Stomach (tissue), 9 donors: ENCODE measurements around the gene MNT. TPM values are rescaled to one million over a fixed set of nuclear protein-coding genes. Genes with fewer than 3 reads are reported as not detected.
A peak's percentile ranks its signal among the peaks of the same experiment; 100 is the strongest.

ENCODE experiments used
- DNase-seq, 2 donors: peaks; one replicate each; pipeline versions ENCODE4 v3.0.0 to v3.0.0-alpha.2; 2013 to 2019
- H3K27ac ChIP-seq, 5 donors: fragments of 200-600 bp in 4 of 5; sonication (generic) in 4 of 5; one replicate each; pipeline ENCODE4 v1.5.1; 2013 to 2019; ENCODE audit warnings: mild to moderate bottlenecking in 1 of 5, moderate library complexity in 1 of 5
- H3K27me3 ChIP-seq, 3 donors: fragments of 200-600 bp; sonication (generic); one replicate each; pipeline ENCODE4 v1.5.1; 2017 to 2019; ENCODE audit warnings: mixed run types in 1 of 3
- H3K36me3 ChIP-seq, 4 donors: fragments of 200-600 bp; sonication (generic); 1 replicate in 3 of 4; 2 replicates in 1 of 4; pipeline ENCODE4 v1.5.1; 2016 to 2019
- H3K4me1 ChIP-seq, 4 donors: fragments of 200-600 bp; sonication (generic); one replicate each; pipeline ENCODE4 v1.5.1; 2016 to 2019
- H3K4me3 ChIP-seq, 4 donors: fragments of 200-600 bp; sonication (generic) in 3 of 4; one replicate each; pipeline ENCODE4 v1.5.1; 2016 to 2019; ENCODE audit warnings: mild to moderate bottlenecking in 1 of 4
- H3K9me3 ChIP-seq, 4 donors: fragments of 200-600 bp; sonication (generic); one replicate each; pipeline ENCODE4 v1.5.1; 2016 to 2019
- EP300 ChIP-seq: sonication (generic); formaldehyde crosslinking; IDR thresholded peaks from one replicate; pipeline ENCODE4 v1.6.1; 2017; ENCODE audit warnings: antibody characterized with exemption
- POLR2A ChIP-seq, 4 donors: fragments of 450-650 bp; IDR thresholded peaks; one replicate each; pipeline ENCODE4 v1.6.1; 2016; ENCODE audit warnings: antibody characterized with exemption in 4 of 4, control low read depth in 2 of 4, mild to moderate bottlenecking in 1 of 4, moderate library complexity in 1 of 4
- POLR2AphosphoS5 ChIP-seq, 3 donors: sonication (generic); formaldehyde crosslinking; IDR thresholded peaks; one replicate each; pipeline ENCODE4 v1.6.1; 2016; ENCODE audit warnings: antibody characterized with exemption in 3 of 3
- whole genome bisulfite sequencing, 5 donors: extraction: QIAGEN DNeasy Blood & Tissue Kit in 3 of 5; methylation state at CpG; one replicate each; pipeline versions ENCODE4 v1.1.5 to v1.1.7; 2013 to 2018; 5-methylcytosine and 5-hydroxymethylcytosine counted together
- intact Hi-C: fragments of 100-400 bp; cut with DNase I; formaldehyde crosslinking; loops from one replicate; pipeline ENCODE4 v1.15.1; 2023; ENCODE audit warnings: low total_unique reads
- polyA plus RNA-seq, 3 donors: library from polyadenylated mRNA; stranded (reverse); fragments of 200-250 nt; gene quantifications; one replicate each; pipeline ENCODE4 v1.2.3, GENCODE V29; 2013
- total RNA-seq, 5 donors: library from RNA; depleted of rRNA; stranded (reverse); fragments of >200 nt; gene quantifications; one replicate each; pipeline versions ENCODE4 v1.1.0 to v1.2.3, GENCODE V29; 2014 to 2016
- TF ChIP-seq, protein P1 (sequence below), 7 experiments: fragments of 450-650 bp in 4 of 7; fragments of 200-600 bp in 3 of 7; sonication (generic) in 3 of 7; IDR thresholded peaks; one replicate each; pipeline ENCODE4 v1.5.1; 2016 to 2019; ENCODE audit warnings: antibody characterized with exemption in 7 of 7, control low read depth in 2 of 7, mild to moderate bottlenecking in 1 of 7
- donor health status: healthy with polysubstance abuse.
- donor health status: Bipolar disorder and iron deficiency.
- donor health status: healthy.

Gene MNT
- total and polyA plus RNA-seq, 8 donors: 3.5 to 55.8 (median 8.6) TPM

- peak overlapping the region; percentile 73 to 97 (median 88) for H3K4me3 ChIP-seq
- peak overlapping the region; percentile 98 to 100 (median 99) for H3K27ac ChIP-seq
- intact Hi-C loops: no loop called here
- WGBS, 5 donors: 0 to 1% (median 0%) methylated on average over 11 to 82 of the region's 82 CpGs
- no peaks in the 10 kb centered on the region for H3K9me3 ChIP-seq
- no peaks in the 10 kb centered on the region for H3K27me3 ChIP-seq
- DNase-seq: peak; percentile 97 to 99
- H3K36me3 ChIP-seq: peaks cover 0 to 2% (median 0%) of the 10 kb centered on the region in 4 donors
- peaks cover 68 to 74% (median 72%) of the 10 kb centered on the region in 4 donors for H3K4me1 ChIP-seq
- TF ChIP-seq POLR2AphosphoS5 (IDR thresholded peaks at IDR 0.05): peak; percentile 95 to 98 (median 98)
- peak in 2 of 4 donors; percentile 90 for TF ChIP-seq POLR2A (IDR thresholded peaks at IDR 0.05)
- TF ChIP-seq EP300: peak; percentile 44
- TF ChIP-seq, protein P1, sequence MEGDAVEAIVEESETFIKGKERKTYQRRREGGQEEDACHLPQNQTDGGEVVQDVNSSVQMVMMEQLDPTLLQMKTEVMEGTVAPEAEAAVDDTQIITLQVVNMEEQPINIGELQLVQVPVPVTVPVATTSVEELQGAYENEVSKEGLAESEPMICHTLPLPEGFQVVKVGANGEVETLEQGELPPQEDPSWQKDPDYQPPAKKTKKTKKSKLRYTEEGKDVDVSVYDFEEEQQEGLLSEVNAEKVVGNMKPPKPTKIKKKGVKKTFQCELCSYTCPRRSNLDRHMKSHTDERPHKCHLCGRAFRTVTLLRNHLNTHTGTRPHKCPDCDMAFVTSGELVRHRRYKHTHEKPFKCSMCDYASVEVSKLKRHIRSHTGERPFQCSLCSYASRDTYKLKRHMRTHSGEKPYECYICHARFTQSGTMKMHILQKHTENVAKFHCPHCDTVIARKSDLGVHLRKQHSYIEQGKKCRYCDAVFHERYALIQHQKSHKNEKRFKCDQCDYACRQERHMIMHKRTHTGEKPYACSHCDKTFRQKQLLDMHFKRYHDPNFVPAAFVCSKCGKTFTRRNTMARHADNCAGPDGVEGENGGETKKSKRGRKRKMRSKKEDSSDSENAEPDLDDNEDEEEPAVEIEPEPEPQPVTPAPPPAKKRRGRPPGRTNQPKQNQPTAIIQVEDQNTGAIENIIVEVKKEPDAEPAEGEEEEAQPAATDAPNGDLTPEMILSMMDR (IDR thresholded peaks at IDR 0.05): no peak
Observed at GRCh38 chr17:2399572-2400473, 1.0 kb downstream of the MNT start.

GRCh38 chr17:2398655-2399571 is 1.9 kb downstream of the MNT start:
- intact Hi-C loops: no loop called here
- TF ChIP-seq EP300 (no peak), POLR2AphosphoS5 (IDR thresholded peaks at IDR 0.05) (peak; percentile 51 to 73 (median 51)), POLR2A (IDR thresholded peaks at IDR 0.05) (no peak)
- TF ChIP-seq, protein P1 (IDR thresholded peaks at IDR 0.05): no peak
- H3K4me1 ChIP-seq: peaks cover 69 to 74% (median 72%) of the 10 kb centered on the region in 4 donors
- H3K9me3 ChIP-seq: no peaks in the 10 kb centered on the region
- H3K36me3 ChIP-seq: peaks cover 0 to 3% (median 0%) of the 10 kb centered on the region in 4 donors
- WGBS, 5 donors: 12 to 16% (median 14%) methylated on average over 25 to 55 of the region's 55 CpGs
- peak overlapping the region; percentile 98 to 100 (median 99) for H3K27ac ChIP-seq
- DNase-seq: peak; percentile 47 to 93
- peak overlapping the region; percentile 73 to 97 (median 88) for H3K4me3 ChIP-seq
- no peaks in the 10 kb centered on the region for H3K27me3 ChIP-seq

DNA sequence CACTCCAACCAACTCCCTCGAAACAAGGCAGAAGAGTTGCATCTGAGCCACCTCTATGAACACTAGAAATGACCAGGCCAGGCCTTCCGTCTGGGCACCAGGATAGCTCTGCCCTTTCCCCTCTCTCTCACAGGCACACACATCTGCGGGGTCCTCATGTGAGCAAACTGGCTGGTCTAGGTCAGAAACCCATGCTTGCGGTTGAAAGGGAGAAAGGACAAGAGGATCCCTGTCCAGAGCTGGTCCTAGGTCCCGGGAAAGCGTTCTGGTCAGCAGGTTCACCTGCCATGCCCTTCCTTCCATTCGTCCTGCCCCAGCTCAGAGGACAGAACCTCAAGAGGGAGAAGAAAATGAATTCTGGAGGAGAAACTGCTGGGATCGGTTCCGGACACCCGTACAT is 2.7 kb downstream of the MNT start:
- peaks cover 62 to 67% (median 65%) of the 10 kb centered on the region in 4 donors for H3K4me1 ChIP-seq
- no peaks in the 10 kb centered on the region for H3K27me3 ChIP-seq
- WGBS, 5 donors: 67 to 79% (median 75%) methylated on average over 10 of the region's 10 CpGs
- peak overlapping the region; percentile 92 to 100 (median 99) for H3K27ac ChIP-seq
- DNase-seq: no peak
- intact Hi-C loops: no loop called here
- TF ChIP-seq, protein P1 (IDR thresholded peaks at IDR 0.05): no peak
- TF ChIP-seq POLR2AphosphoS5 (IDR thresholded peaks at IDR 0.05) (no peak), EP300 (no peak), POLR2A (IDR thresholded peaks at IDR 0.05) (no peak)
- no peaks in the 10 kb centered on the region for H3K9me3 ChIP-seq
- H3K4me3 ChIP-seq: peak overlapping the region; percentile 73 to 97 (median 88)
- peaks cover 0 to 3% (median 0%) of the 10 kb centered on the region in 4 donors for H3K36me3 ChIP-seq
